ENCODE measurements around the gene PDLIM4.

PDLIM4 gene

DNA sequence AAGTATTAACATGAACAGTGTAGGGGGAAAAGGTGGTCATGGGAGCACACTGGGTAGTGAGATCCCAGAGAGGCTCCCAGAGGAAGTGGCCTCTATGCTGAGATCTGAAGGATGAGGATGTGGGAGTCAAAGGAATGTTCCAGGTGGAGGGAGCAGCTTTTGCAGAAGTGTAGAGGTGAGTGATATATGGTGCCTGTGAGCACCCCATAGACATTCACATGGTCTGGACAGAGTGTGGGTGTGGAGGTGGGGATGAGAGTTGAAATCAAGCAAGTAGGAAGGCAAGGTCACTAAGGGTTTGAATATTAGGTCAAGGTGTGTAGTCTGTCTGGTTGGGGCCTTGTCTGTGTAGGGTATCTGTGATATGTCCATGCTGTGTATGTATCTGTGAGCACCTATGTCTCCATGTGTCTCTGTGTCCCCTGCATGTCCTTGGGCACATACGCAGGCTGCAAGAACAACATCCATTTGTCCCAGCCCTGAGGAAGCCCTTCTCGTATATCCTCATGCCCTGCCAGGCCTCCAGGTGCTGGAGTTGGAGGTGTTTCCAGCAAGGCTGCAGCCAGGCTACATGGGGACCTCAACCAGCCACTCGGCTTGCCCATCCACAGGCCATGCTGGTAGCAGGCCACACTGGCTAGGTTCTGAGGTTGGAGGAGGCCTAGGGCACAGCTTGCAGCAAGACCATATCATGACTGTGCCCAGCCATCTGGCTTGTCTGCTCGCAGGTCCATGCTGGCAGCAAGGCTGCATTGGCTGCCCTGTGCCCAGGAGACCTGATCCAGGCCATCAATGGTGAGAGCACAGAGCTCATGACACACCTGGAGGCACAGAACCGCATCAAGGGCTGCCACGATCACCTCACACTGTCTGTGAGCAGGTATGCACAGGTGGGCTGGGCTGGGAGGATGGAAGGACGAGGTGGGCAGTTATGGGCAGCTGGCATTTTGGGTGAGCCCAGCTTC lies 4.7 kb downstream of the PDLIM4 start:
- no peak overlapping the region for H3K4me3 ChIP-seq (ENCODE audit: low read depth, low read length)
- no peak for DNase-seq (ENCODE audit: low read depth)
- TF ChIP-seq, protein P1, sequence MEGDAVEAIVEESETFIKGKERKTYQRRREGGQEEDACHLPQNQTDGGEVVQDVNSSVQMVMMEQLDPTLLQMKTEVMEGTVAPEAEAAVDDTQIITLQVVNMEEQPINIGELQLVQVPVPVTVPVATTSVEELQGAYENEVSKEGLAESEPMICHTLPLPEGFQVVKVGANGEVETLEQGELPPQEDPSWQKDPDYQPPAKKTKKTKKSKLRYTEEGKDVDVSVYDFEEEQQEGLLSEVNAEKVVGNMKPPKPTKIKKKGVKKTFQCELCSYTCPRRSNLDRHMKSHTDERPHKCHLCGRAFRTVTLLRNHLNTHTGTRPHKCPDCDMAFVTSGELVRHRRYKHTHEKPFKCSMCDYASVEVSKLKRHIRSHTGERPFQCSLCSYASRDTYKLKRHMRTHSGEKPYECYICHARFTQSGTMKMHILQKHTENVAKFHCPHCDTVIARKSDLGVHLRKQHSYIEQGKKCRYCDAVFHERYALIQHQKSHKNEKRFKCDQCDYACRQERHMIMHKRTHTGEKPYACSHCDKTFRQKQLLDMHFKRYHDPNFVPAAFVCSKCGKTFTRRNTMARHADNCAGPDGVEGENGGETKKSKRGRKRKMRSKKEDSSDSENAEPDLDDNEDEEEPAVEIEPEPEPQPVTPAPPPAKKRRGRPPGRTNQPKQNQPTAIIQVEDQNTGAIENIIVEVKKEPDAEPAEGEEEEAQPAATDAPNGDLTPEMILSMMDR (IDR thresholded peaks at IDR 0.05; ENCODE audit: insufficient read depth, low read depth, low read length, missing control alignments): no peak

DNA sequence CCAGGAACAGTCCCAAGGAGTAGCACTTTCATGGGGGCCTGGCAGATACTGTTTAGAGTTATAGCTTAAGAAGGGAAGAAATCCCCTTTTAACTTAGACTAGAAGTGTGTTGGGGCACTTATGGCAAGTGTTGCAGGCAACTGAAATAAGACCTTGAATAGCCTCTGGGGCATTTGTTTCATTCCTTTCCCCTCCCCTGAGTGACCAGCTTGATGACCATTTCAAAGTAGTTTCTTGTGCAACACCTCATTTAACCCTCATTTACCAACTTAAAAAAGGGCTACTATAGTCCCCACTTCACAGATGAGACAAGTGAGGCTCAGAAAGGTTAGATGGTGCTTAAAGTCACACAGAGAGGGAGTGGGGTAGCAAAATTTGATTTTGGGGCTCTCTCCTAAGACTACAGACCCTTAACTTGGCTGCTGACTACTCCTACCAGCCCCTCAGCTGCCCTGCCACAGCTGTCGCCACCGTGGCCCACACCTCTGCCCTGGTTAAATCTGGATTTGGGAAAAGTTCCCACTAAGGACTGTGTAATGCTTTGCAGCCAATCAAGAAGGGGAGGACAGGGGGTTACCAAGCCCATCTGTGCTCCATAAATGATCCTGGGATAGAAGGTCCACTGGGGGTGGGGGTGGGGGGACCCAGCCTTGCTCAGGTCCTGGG lies 5.5 kb downstream of the PDLIM4 start:
- DNase-seq (ENCODE audit: low read depth): no peak
- no peak overlapping the region for H3K4me3 ChIP-seq (ENCODE audit: low read depth, low read length)
- TF ChIP-seq, protein P1 (IDR thresholded peaks at IDR 0.05; ENCODE audit: insufficient read depth, low read depth, low read length, missing control alignments): no peak

DNA sequence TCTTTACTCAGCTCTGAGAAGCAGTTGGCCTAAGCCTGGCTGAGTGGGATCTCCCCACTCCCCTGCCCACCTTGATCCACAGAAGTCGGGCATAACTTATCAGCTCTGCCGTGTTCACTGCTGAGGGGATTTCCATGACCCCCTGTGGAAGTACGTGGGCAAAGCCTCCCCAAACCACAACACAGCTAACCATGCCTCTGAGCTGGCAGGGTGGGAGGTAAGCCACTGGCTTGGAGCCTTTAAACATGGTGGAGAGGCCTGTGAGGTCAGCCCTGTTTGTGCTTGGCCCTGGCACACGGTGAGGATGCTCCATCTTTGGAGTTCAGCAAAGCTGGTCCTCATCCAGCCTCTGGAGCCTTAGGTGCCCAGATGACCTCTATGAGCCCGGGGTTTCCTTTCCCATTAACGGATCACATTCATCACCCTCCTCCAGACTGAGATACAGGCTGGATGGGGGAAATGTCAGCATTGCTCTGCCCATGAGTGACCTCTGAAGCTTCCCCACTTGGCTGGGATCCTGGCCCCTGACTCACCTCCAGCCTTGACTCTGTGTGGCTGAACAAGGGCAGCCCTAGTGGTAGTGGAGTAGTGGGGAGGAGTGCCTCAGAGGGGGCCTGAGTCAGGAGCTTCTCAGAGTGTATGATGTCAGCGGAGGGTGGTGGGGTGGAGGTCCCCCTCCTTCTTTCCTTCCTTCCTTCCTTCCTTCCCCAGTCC lies 6.2 kb downstream of the PDLIM4 start:
- DNase-seq (ENCODE audit: low read depth): no peak
- no peak overlapping the region for H3K4me3 ChIP-seq (ENCODE audit: low read depth, low read length)
- TF ChIP-seq, protein P1 (IDR thresholded peaks at IDR 0.05; ENCODE audit: insufficient read depth, low read depth, low read length, missing control alignments): no peak

DNA sequence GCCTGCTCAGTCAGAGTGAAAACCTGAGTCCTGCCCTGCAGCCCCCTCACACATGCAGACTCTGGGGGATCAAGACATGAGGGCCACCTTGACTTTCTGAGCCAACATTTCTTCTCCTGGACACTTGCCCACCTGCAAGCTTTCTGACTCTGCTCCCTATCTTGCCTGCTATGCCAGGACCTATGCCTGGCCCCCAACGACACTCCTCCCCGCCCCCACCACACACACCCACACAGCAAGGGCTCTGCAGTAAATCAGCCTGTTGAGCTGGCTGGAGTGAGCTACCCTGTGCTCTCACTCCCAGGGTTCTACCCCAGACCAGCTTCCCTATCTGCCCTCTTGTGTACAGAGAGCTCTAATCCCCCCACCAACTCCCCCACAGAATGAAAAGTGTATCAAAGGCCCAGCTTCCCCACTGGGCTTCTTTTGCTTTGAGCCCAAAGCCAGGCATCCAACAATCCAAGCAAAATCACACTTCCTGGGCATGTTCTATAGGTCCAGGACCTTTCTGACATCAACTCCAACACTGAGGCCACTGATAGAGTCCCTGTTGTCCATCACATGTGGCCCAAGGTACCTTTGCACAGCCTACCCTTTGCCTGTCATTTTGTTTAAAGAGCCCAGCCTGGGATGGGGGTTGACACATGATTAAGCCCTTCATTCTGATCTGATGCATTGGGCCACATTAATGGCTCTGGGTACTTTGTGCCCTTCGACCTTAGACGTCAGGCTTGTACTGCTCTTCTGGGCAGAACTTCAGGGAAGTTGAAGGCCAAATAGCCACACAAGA lies 7.2 kb downstream of the PDLIM4 start:
- no peak overlapping the region for H3K4me3 ChIP-seq (ENCODE audit: low read depth, low read length)
- TF ChIP-seq, protein P1 (IDR thresholded peaks at IDR 0.05; ENCODE audit: insufficient read depth, low read depth, low read length, missing control alignments): no peak
- DNase-seq (ENCODE audit: low read depth): no peak

DNA sequence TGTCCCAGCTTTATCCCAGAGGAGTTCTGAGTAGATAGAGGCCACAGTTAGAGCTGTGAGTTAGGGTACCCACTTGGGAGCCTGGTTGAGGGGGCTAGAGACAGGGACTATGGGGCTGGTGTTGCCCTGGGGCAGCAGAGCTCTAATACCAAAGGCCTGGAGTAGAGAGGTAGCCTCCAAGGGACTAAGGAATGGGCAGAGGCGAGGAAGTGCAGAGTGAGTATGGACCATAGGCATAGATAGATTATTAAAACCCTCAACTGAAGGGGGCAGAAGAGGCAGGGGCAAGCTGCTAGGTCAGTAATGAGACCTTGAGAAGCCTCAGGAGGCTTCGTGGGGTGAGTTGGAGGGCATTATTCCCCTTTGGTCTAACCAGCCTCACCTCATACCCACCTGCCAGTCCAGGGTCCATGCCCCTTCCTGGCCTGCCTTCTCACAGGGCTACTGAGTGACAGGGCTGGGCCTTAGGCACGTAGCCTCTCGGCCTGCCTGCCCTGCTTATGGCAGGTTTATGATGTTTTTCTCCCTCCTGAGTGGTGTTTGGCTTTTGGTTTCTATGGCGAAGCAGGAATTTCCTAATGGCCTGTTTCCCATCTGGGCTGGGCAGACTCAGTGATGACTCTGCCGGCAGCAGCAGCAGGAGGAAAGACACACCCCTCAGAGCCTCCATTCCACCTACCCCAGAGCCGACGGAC lies 8.0 kb downstream of the PDLIM4 start:
- DNase-seq (ENCODE audit: low read depth): no peak
- H3K4me3 ChIP-seq (ENCODE audit: low read depth, low read length): no peak overlapping the region
- TF ChIP-seq, protein P1 (IDR thresholded peaks at IDR 0.05; ENCODE audit: insufficient read depth, low read depth, low read length, missing control alignments): no peak

Data from GM12865 (cell line).